SU-DHL-6 (cell line): ENCODE results near the gene ITPK1.

ENCODE experiments used
- CTCF ChIP-seq: fragments of 200-600 bp; sonication (generic); IDR thresholded peaks from one replicate; pipeline ENCODE4 v1.5.1; 2017; ENCODE audit warnings: antibody characterized with exemption, mild to moderate bottlenecking, low read length, moderate library complexity; ENCODE audit not compliant: insufficient read depth, poor library complexity, severe bottlenecking
- EZH2phosphoT487 ChIP-seq: fragments of 200-600 bp; sonication (generic), shearing (Covaris generic); conservative IDR thresholded peaks from 2 replicates; pipeline ENCODE4 v1.6.1; 2018; ENCODE audit warnings: mild to moderate bottlenecking, antibody characterized with exemption, low read length, moderate library complexity, mixed read lengths

DNA sequence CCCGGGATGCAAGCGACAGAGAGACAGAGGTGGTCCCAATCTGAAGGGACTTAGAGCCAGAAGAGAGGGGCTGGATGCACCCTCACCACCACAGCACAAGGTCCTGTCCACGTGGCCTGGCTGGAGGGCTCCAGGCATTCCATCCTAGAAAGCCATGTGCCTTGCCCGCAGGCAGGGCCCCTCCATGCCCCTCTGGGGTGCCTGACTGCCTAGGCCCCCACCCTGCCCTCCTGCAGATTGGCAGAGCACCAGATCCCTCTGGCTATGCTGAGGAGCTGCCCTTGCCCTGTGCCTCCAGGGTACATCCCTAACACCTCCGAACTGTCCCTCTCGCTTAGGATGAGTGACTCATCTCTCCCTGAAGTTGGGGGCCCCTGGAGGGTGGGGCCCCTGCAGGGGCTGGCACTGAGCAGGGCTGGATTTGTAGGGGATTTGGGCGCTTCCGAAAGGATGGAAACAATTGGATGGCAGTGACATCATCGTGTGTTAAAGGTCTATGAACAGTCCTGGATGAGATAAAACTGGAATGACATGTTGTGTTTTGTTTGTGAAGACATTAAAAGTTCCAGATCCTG is 141.8 kb downstream of the ITPK1 start:
- TF ChIP-seq CTCF (no peak), EZH2phosphoT487 (no peak)
